DOHH2 (cell line): ENCODE data around the gene TTC6.

Experiments used
- CTCF ChIP-seq: fragments of 200-600 bp; sonication (generic); IDR thresholded peaks from one replicate; pipeline ENCODE4 v1.5.1; 2014; ENCODE audit warnings: antibody characterized with exemption, mild to moderate bottlenecking, low read depth, low read length; ENCODE audit not compliant: poor library complexity, severe bottlenecking
- EZH2phosphoT487 ChIP-seq: fragments of 200-600 bp; sonication (generic); IDR thresholded peaks from 2 replicates; pipeline ENCODE4 v1.6.1; 2017; ENCODE audit warnings: borderline replicate concordance, mild to moderate bottlenecking, antibody characterized with exemption, low read length, moderate library complexity, mixed read lengths

- TF ChIP-seq CTCF (no peak), EZH2phosphoT487 (no peak)
Measured at GRCh38 chr14:37580146-37580545, 15.3 kb upstream of the TTC6 start.
